HG03159 (cell line): ENCODE results near the gene C5AR1.
"Not testable (repeated sequence)": the region's sequence is repeated elsewhere in the genome, so short reads cannot be mapped to it uniquely, and the experiment has no call there.

Experiments
- ATAC-seq: cut with Tn5 transposase; IDR thresholded peaks from one replicate; pipeline ENCODE4 v1.9.1; 2021; ENCODE audit warnings: mild to moderate bottlenecking, moderate library complexity; ENCODE audit not compliant: unreplicated experiment

C5AR1 gene

GRCh38 chr19:47283405-47284059 lies 26.1 kb upstream of the C5AR1 start:
- ATAC-seq = no peak

GRCh38 chr19:47284324-47284899 lies 25.2 kb upstream of the C5AR1 start:
- ATAC-seq = no peak

GRCh38 chr19:47296036-47296435 lies 13.6 kb upstream of the C5AR1 start:
- ATAC-seq = no peak

GRCh38 chr19:47300867-47301266 lies 8.8 kb upstream of the C5AR1 start:
- not testable (repeated sequence) for ATAC-seq

GRCh38 chr19:47302249-47302648 lies 7.4 kb upstream of the C5AR1 start:
- no peak for ATAC-seq

GRCh38 chr19:47303966-47304365 lies 5.7 kb upstream of the C5AR1 start:
- ATAC-seq = no peak

- no peak for ATAC-seq
Measured at GRCh38 chr19:47305309-47305751, 4.3 kb upstream of the C5AR1 start.

- ATAC-seq = no peak
Measured at GRCh38 chr19:47306303-47306702, 3.4 kb upstream of the C5AR1 start.

GRCh38 chr19:47309038-47309437 lies 623 bp upstream of the C5AR1 start:
- no peak for ATAC-seq

GRCh38 chr19:47310323-47310722 lies 662 bp downstream of the C5AR1 start:
- ATAC-seq = no peak

GRCh38 chr19:47310819-47311218 lies 1.2 kb downstream of the C5AR1 start:
- ATAC-seq = no peak

- no peak for ATAC-seq
Measured at GRCh38 chr19:47312366-47313006, 2.8 kb downstream of the C5AR1 start.

GRCh38 chr19:47313754-47314295 lies 4.2 kb downstream of the C5AR1 start:
- no peak for ATAC-seq

- ATAC-seq = no peak
Measured at GRCh38 chr19:47315125-47315821, 5.6 kb downstream of the C5AR1 start.

GRCh38 chr19:47316513-47316912 lies 6.9 kb downstream of the C5AR1 start:
- no peak for ATAC-seq

- ATAC-seq = no peak
Measured at GRCh38 chr19:47319923-47320871, 10.5 kb downstream of the C5AR1 start.

- no peak for ATAC-seq
Measured at GRCh38 chr19:47321630-47322029, 12.0 kb downstream of the C5AR1 start.

GRCh38 chr19:47322058-47322457 lies 12.4 kb downstream of the C5AR1 start:
- no peak for ATAC-seq

GRCh38 chr19:47323409-47323808 lies 13.7 kb downstream of the C5AR1 start:
- no peak for ATAC-seq

GRCh38 chr19:47323872-47324271 lies 14.2 kb downstream of the C5AR1 start:
- no peak for ATAC-seq
